H1 (cell line): ENCODE data around the gene BRD2.

Experiments used
- ATF3 ChIP-seq: IDR thresholded peaks from 2 replicates; pipeline ENCODE4 v1.6.1; 2011; ENCODE audit warnings: low read depth, mild to moderate bottlenecking, low read length; ENCODE audit not compliant: insufficient read depth
- CREB1 ChIP-seq: IDR thresholded peaks from 2 replicates; pipeline ENCODE4 v1.6.1; 2012; ENCODE audit warnings: inconsistent platforms
- CTCF ChIP-seq, 3 experiments: IDR thresholded peaks; 1 replicate in 2 of 3; 2 replicates in 1 of 3; pipeline versions ENCODE4 v1.5.1 to v1.6.1; 2011; ENCODE audit warnings: low read length in 3 of 3, mild to moderate bottlenecking in 3 of 3, inconsistent platforms in 2 of 3, low read depth in 1 of 3, moderate library complexity in 1 of 3; ENCODE audit not compliant: insufficient read depth in 1 of 3; ENCODE audit errors: control extremely low read depth in 1 of 3
- JUND ChIP-seq: IDR thresholded peaks from 2 replicates; pipeline ENCODE4 v1.6.1; 2011; ENCODE audit warnings: mild to moderate bottlenecking, improper control_type of control experiment, low read length
- MAFK ChIP-seq: IDR thresholded peaks from 2 replicates; pipeline ENCODE4 v1.6.1; 2012; ENCODE audit warnings: low read depth, mild to moderate bottlenecking, improper control_type of control experiment, low read length
- MAX ChIP-seq: IDR thresholded peaks from 2 replicates; pipeline ENCODE4 v1.6.1; 2012; ENCODE audit warnings: inconsistent platforms
- PHF8 ChIP-seq: fragments of 200-600 bp; sonication (generic); conservative IDR thresholded peaks from 2 replicates; pipeline ENCODE4 v1.7.1; 2012; ENCODE audit warnings: low read depth, mild to moderate bottlenecking, inconsistent platforms, low read length, moderate library complexity
- POLR2A ChIP-seq, 2 experiments: IDR thresholded peaks; 1 replicate in 1 of 2; 2 replicates in 1 of 2; pipeline ENCODE4 v1.6.1; 2011; ENCODE audit warnings: low read depth in 2 of 2, low read length in 2 of 2, mild to moderate bottlenecking in 2 of 2; ENCODE audit errors: control extremely low read depth in 1 of 2
- POLR2AphosphoS5 ChIP-seq: IDR thresholded peaks from 2 replicates; pipeline ENCODE4 v1.6.1; 2011; ENCODE audit warnings: low read depth, low read length
- POU5F1 ChIP-seq: IDR thresholded peaks from 2 replicates; pipeline ENCODE4 v1.6.1; 2011; ENCODE audit warnings: low read depth, mild to moderate bottlenecking, low read length, moderate library complexity
- RXRA ChIP-seq: IDR thresholded peaks from 2 replicates; pipeline ENCODE4 v1.6.1; 2011; ENCODE audit warnings: low read depth, mild to moderate bottlenecking, low read length, moderate library complexity; ENCODE audit not compliant: insufficient read depth
- SP1 ChIP-seq: IDR thresholded peaks from 2 replicates; pipeline ENCODE4 v1.6.1; 2011; ENCODE audit warnings: low read depth, low read length
- TAF1 ChIP-seq: IDR thresholded peaks from 2 replicates; pipeline ENCODE4 v1.6.1; 2011; ENCODE audit warnings: mild to moderate bottlenecking, low read depth, low read length
- TEAD4 ChIP-seq: IDR thresholded peaks from 2 replicates; pipeline ENCODE4 v1.6.1; 2012; ENCODE audit warnings: low read depth, low read length, inconsistent platforms, mixed read lengths

GRCh38 chr6:32995448-32995847 lies 27.1 kb downstream of the BRD2 start:
- TF ChIP-seq SP1: no peak
- no peak for TF ChIP-seq CTCF (IDR thresholded peaks at IDR 0.05; ENCODE audit: control extremely low read depth in 1 of 3, insufficient read depth in 1 of 3, low read depth in 1 of 3, low read length in 3 of 3)
- no peak for TF ChIP-seq PHF8
- TF ChIP-seq TAF1: no peak
- TF ChIP-seq POLR2A (IDR thresholded peaks at IDR 0.05; ENCODE audit: control extremely low read depth in 1 of 2, low read depth in 2 of 2, low read length in 2 of 2): no peak
- no peak for TF ChIP-seq MAX
- no peak for TF ChIP-seq RXRA
- no peak for TF ChIP-seq POU5F1
- no peak for TF ChIP-seq POLR2AphosphoS5
- TF ChIP-seq JUND: no peak
- TF ChIP-seq TEAD4: no peak
- no peak for TF ChIP-seq MAFK
- no peak for TF ChIP-seq CREB1
- TF ChIP-seq ATF3: no peak
